PC-9 (cell line): ENCODE results near the gene RGS13. TPM values are rescaled to one million over a fixed set of nuclear protein-coding genes. Genes with fewer than 3 reads are reported as not detected.
"Not testable (repeated sequence)": the region's sequence is repeated elsewhere in the genome, so short reads cannot be mapped to it uniquely, and the experiment has no call there.

Experiments
- BruUV-seq: library from RNA; stranded (reverse); fragments of 400-500 nt; replicated peaks from 2 replicates; lab custom pipeline; 2021; lab: Mats Ljungman, UMichigan
- CTCF ChIA-PET: fragments of 300-600 bp; sonication (Branson Sonifier 250); formaldehyde crosslinking; loops from one replicate; lab custom pipeline; 2022; ENCODE audit warnings: antibody characterized with exemption; lab: Charles Lee
- POLR2A ChIA-PET: fragments of 300-600 bp; sonication (Branson Sonifier 250); formaldehyde crosslinking; loops from one replicate; lab custom pipeline; 2022; ENCODE audit warnings: antibody characterized with exemption; ENCODE audit not compliant: unreplicated experiment; lab: Charles Lee
- DNase-seq, 2 experiments: peaks; one replicate each; pipeline versions ENCODE4 v3.0.0 to v3.0.0-alpha.2; 2015 to 2022; ENCODE audit warnings: mixed read lengths in 1 of 2
- H2AFZ ChIP-seq: fragments of 200-600 bp; sonication (generic); 2 replicates; pipeline ENCODE4 v1.8.1; 2017; ENCODE audit warnings: antibody characterized with exemption
- H3F3A ChIP-seq: fragments of 200-600 bp; sonication (generic); 2 replicates; pipeline ENCODE4 v1.8.1; 2017; ENCODE audit warnings: antibody characterized with exemption, mild to moderate bottlenecking, low read depth; ENCODE audit not compliant: insufficient read depth
- H3K27ac ChIP-seq: fragments of 200-600 bp; sonication (generic); 2 replicates; pipeline ENCODE4 v1.6.1; 2016; ENCODE audit warnings: mixed run types
- H3K27me3 ChIP-seq: fragments of 200-600 bp; sonication (generic); 2 replicates; pipeline ENCODE4 v1.6.1; 2016; ENCODE audit warnings: low read depth, mixed run types; ENCODE audit not compliant: insufficient read depth
- H3K36me3 ChIP-seq: fragments of 200-600 bp; sonication (generic); 2 replicates; pipeline ENCODE4 v1.6.1; 2016; ENCODE audit warnings: low read depth, mixed run types
- H3K4me1 ChIP-seq: fragments of 200-600 bp; sonication (generic); replicated peaks from 2 replicates; pipeline ENCODE4 v1.6.1; 2016; ENCODE audit warnings: mixed run types; ENCODE audit not compliant: insufficient read depth
- H3K4me2 ChIP-seq: fragments of 200-600 bp; sonication (generic); 2 replicates; pipeline ENCODE4 v1.6.1; 2017; ENCODE audit warnings: mixed run types
- H3K4me3 ChIP-seq: fragments of 200-600 bp; sonication (generic); 2 replicates; pipeline ENCODE4 v1.6.1; 2016; ENCODE audit warnings: mixed run types
- H3K79me2 ChIP-seq: fragments of 200-600 bp; sonication (generic); 2 replicates; pipeline ENCODE4 v1.6.1; 2017; ENCODE audit warnings: low read depth, mixed run types
- H3K9me2 ChIP-seq: fragments of 200-600 bp; sonication (generic); 2 replicates; pipeline ENCODE4 v1.8.1; 2017; ENCODE audit warnings: mild to moderate bottlenecking; ENCODE audit not compliant: insufficient read depth
- H3K9me3 ChIP-seq: fragments of 200-600 bp; sonication (generic); 2 replicates; pipeline ENCODE4 v1.8.1; 2016; ENCODE audit warnings: low read depth; ENCODE audit not compliant: insufficient read depth
- H4K20me1 ChIP-seq: fragments of 200-600 bp; sonication (generic); 2 replicates; pipeline ENCODE4 v1.8.1; 2017; ENCODE audit not compliant: insufficient read depth
- CTCF ChIP-seq: fragments of 200-600 bp; sonication (generic); conservative IDR thresholded peaks from 2 replicates; pipeline ENCODE4 v1.6.1; 2017; ENCODE audit warnings: mixed run types, antibody characterized with exemption, mild to moderate bottlenecking, moderate library complexity
- EZH2 ChIP-seq: fragments of 200-600 bp; sonication (generic); IDR thresholded peaks from 2 replicates; pipeline ENCODE4 v1.8.0; 2017; ENCODE audit warnings: antibody characterized with exemption, low read depth
- intact Hi-C: fragments of 100-400 bp; cut with micrococcal nuclease; formaldehyde crosslinking; loops from one replicate; pipeline ENCODE4 v1.10.0; 2022; ENCODE audit not compliant: unreplicated experiment
- total RNA-seq: library from RNA; stranded (reverse); gene quantifications from 2 replicates; pipeline ENCODE4 v1.2.3, GENCODE V29; 2021

The RGS13 gene
- total RNA-seq, 1 experiment from 2014 or later, result not detected

GRCh38 chr1:192678099-192678498, 42.2 kb downstream of the RGS13 start:
- H3K4me1 ChIP-seq, result no peaks in the 10 kb centered on the region
- TF ChIP-seq EZH2 (no peak), CTCF (no peak)
- H3K9me3 ChIP-seq, result no peaks in the 10 kb centered on the region
- H3K4me2 ChIP-seq, result no peak overlapping the region
- H4K20me1 ChIP-seq, result no peaks in the 10 kb centered on the region
- H3K9me2 ChIP-seq, result no peaks in the 10 kb centered on the region; the same call in 1 of the 2 replicates
- no peak overlapping the region for H3K27ac ChIP-seq
- H3K36me3 ChIP-seq, result no peaks in the 10 kb centered on the region
- H3F3A ChIP-seq, result no peaks in the 10 kb centered on the region
- no peak overlapping the region for H3K4me3 ChIP-seq
- no peaks in the 10 kb centered on the region for H3K27me3 ChIP-seq
- no peaks in the 10 kb centered on the region for H3K79me2 ChIP-seq
- no peak overlapping the region for H2AFZ ChIP-seq
- ChIA-PET POLR2A (no interaction called here), CTCF (no interaction called here)
- no TSS peak for BruUV-seq
- intact Hi-C loops, result no loop called here
- no peak for DNase-seq

- intact Hi-C loops, result no loop called here
Measured at GRCh38 chr1:192682335-192682734, 46.4 kb downstream of the RGS13 start.

GRCh38 chr1:192683081-192683480, 47.1 kb downstream of the RGS13 start:
- DNase-seq, H3K4me1 ChIP-seq, H3K9me2 ChIP-seq, H4K20me1 ChIP-seq, H3K79me2 ChIP-seq, H3K27me3 ChIP-seq, BruUV-seq, CTCF ChIA-PET, H3K36me3 ChIP-seq, H2AFZ ChIP-seq, H3K4me2 ChIP-seq, H3K9me3 ChIP-seq, H3K27ac ChIP-seq, H3F3A ChIP-seq, H3K4me3 ChIP-seq, intact Hi-C loops, POLR2A ChIA-PET: not testable (repeated sequence)

More at GRCh38 chr1:192682335-192682734, 46.4 kb downstream of the RGS13 start:
- no peaks in the 10 kb centered on the region for H3K9me3 ChIP-seq
- no peaks in the 10 kb centered on the region for H4K20me1 ChIP-seq
- DNase-seq, result no peak
- H3K4me2 ChIP-seq, result no peak overlapping the region
- TF ChIP-seq CTCF (no peak), EZH2 (no peak)
- no peaks in the 10 kb centered on the region for H3K27me3 ChIP-seq
- H3K36me3 ChIP-seq, result no peaks in the 10 kb centered on the region
- H3K4me3 ChIP-seq, result no peak overlapping the region
- no peaks in the 10 kb centered on the region for H3K4me1 ChIP-seq
- no peak overlapping the region for H2AFZ ChIP-seq
- H3K9me2 ChIP-seq, result no peaks in the 10 kb centered on the region
- no TSS peak for BruUV-seq
- H3K27ac ChIP-seq, result no peak overlapping the region
- ChIA-PET POLR2A (no interaction called here), CTCF (no interaction called here)
- no peaks in the 10 kb centered on the region for H3F3A ChIP-seq
- H3K79me2 ChIP-seq, result no peaks in the 10 kb centered on the region

GRCh38 chr1:192689459-192689858, 53.5 kb downstream of the RGS13 start:
- Histone ChIP-seq H3K9me3 (no peaks in the 10 kb centered on the region), H3K36me3 (no peaks in the 10 kb centered on the region), H4K20me1 (no peaks in the 10 kb centered on the region), H3K9me2 (no peaks in the 10 kb centered on the region; the same call in 1 of the 2 replicates), H2AFZ (no peak overlapping the region), H3K27ac (no peak overlapping the region), H3F3A (no peaks in the 10 kb centered on the region), H3K4me1 (no peaks in the 10 kb centered on the region), H3K27me3 (no peaks in the 10 kb centered on the region), H3K4me2 (no peak overlapping the region), H3K4me3 (no peak overlapping the region), H3K79me2 (no peaks in the 10 kb centered on the region)
- BruUV-seq, result no TSS peak
- POLR2A ChIA-PET, result interaction anchor here (0.7 kb wide), 1 partner anchor 9 kb away, joined by 7 read pairs; no protein-coding TSS in a partner anchor
- CTCF ChIA-PET, result no interaction called here
- intact Hi-C loops, result no loop called here
- TF ChIP-seq EZH2 (no peak), CTCF (no peak)
- DNase-seq, result no peak
